ENCODE measurements around the gene PPT2.

Gene PPT2

GRCh38 chr6:32167154-32167760 is 13.3 kb downstream of the PPT2 start:
- TF ChIP-seq EZH2 (optimal IDR thresholded peaks at IDR 0.05; ENCODE audit: low read depth, low read length) (no peak), CTCF (IDR thresholded peaks at IDR 0.05; ENCODE audit: low read length) (no peak)
- Histone ChIP-seq H3K27ac (ENCODE audit: low read length) (no peak overlapping the region), H3K9me3 (replicated peaks; ENCODE audit: insufficient read depth, low read length) (no peaks in the 10 kb centered on the region), H4K20me1 (ENCODE audit: insufficient read depth, low read length) (no peaks in the 10 kb centered on the region), H3K27me3 (replicated peaks; ENCODE audit: insufficient read depth, low read length) (no peaks in the 10 kb centered on the region), H3K4me3 (ENCODE audit: low read length) (no peak overlapping the region), H3K9ac (ENCODE audit: low read length) (no peak overlapping the region), H2AFZ (ENCODE audit: low read length) (no peak overlapping the region), H3K9me2 (replicated peaks; ENCODE audit: insufficient read depth, low read length) (no peaks in the 10 kb centered on the region), H3K4me1 (ENCODE audit: low read length) (no peaks in the 10 kb centered on the region), H3F3A (ENCODE audit: insufficient read depth, low read length) (no peaks in the 10 kb centered on the region), H3K4me2 (ENCODE audit: low read depth, low read length) (no peak overlapping the region), H3K36me3 (replicated peaks; ENCODE audit: insufficient read depth, low read length) (no peaks in the 10 kb centered on the region), H3K79me2 (ENCODE audit: low read length) (no peaks in the 10 kb centered on the region)
- DNase-seq, result no peak

- Histone ChIP-seq H3K9ac (ENCODE audit: low read length) (no peak overlapping the region), H3K4me2 (ENCODE audit: low read depth, low read length) (no peak overlapping the region), H3K27ac (ENCODE audit: low read length) (no peak overlapping the region), H3K9me3 (replicated peaks; ENCODE audit: insufficient read depth, low read length) (no peaks in the 10 kb centered on the region), H3K36me3 (replicated peaks; ENCODE audit: insufficient read depth, low read length) (no peaks in the 10 kb centered on the region), H3K4me1 (ENCODE audit: low read length) (no peaks in the 10 kb centered on the region), H4K20me1 (ENCODE audit: insufficient read depth, low read length) (no peaks in the 10 kb centered on the region), H3F3A (ENCODE audit: insufficient read depth, low read length) (no peaks in the 10 kb centered on the region), H2AFZ (ENCODE audit: low read length) (no peak overlapping the region), H3K27me3 (replicated peaks; ENCODE audit: insufficient read depth, low read length) (no peaks in the 10 kb centered on the region), H3K79me2 (ENCODE audit: low read length) (no peaks in the 10 kb centered on the region), H3K4me3 (ENCODE audit: low read length) (no peak overlapping the region), H3K9me2 (replicated peaks; ENCODE audit: insufficient read depth, low read length) (no peaks in the 10 kb centered on the region)
- no peak for TF ChIP-seq CTCF (IDR thresholded peaks at IDR 0.05; ENCODE audit: low read length)
- no peak for TF ChIP-seq EZH2 (optimal IDR thresholded peaks at IDR 0.05; ENCODE audit: low read depth, low read length)
- TF ChIP-seq EZH2phosphoT487 (IDR thresholded peaks at IDR 0.05; ENCODE audit: low read length), result no peak
- no peak for DNase-seq
These were observed 13.9 kb downstream of the PPT2 start for GRCh38 chr6:32167761-32168262.

GRCh38 chr6:32168350-32168749 is 14.4 kb downstream of the PPT2 start:
- H4K20me1 ChIP-seq (ENCODE audit: insufficient read depth, low read length), result no peaks in the 10 kb centered on the region
- H3K9ac ChIP-seq (ENCODE audit: low read length), result no peak overlapping the region
- H3K4me2 ChIP-seq (ENCODE audit: low read depth, low read length), result no peak overlapping the region
- no peaks in the 10 kb centered on the region for H3K9me2 ChIP-seq (replicated peaks; ENCODE audit: insufficient read depth, low read length)
- DNase-seq, result no peak
- no peak overlapping the region for H2AFZ ChIP-seq (ENCODE audit: low read length)
- no peaks in the 10 kb centered on the region for H3K4me1 ChIP-seq (ENCODE audit: low read length)
- TF ChIP-seq CTCF (IDR thresholded peaks at IDR 0.05; ENCODE audit: low read length) (no peak), EZH2 (optimal IDR thresholded peaks at IDR 0.05; ENCODE audit: low read depth, low read length) (no peak), EZH2phosphoT487 (IDR thresholded peaks at IDR 0.05; ENCODE audit: low read length) (no peak)
- H3K36me3 ChIP-seq (replicated peaks; ENCODE audit: insufficient read depth, low read length), result no peaks in the 10 kb centered on the region
- no peaks in the 10 kb centered on the region for H3K79me2 ChIP-seq (ENCODE audit: low read length)
- H3K4me3 ChIP-seq (ENCODE audit: low read length), result no peak overlapping the region
- no peaks in the 10 kb centered on the region for H3K9me3 ChIP-seq (replicated peaks; ENCODE audit: insufficient read depth, low read length)
- H3K27ac ChIP-seq (ENCODE audit: low read length), result no peak overlapping the region
- H3F3A ChIP-seq (ENCODE audit: insufficient read depth, low read length), result no peaks in the 10 kb centered on the region
- H3K27me3 ChIP-seq (replicated peaks; ENCODE audit: insufficient read depth, low read length), result no peaks in the 10 kb centered on the region
